Neural progenitor cell (in vitro differentiated cells): ENCODE results near the gene AMMECR1. TPM values are rescaled to one million over a fixed set of nuclear protein-coding genes. Genes with fewer than 3 reads are reported as not detected.

Experiments used
- DNase-seq: peaks from one replicate; pipeline ENCODE4 v3.0.0-alpha.2; 2016; ENCODE audit warnings: low spot score
- H2AFZ ChIP-seq: fragments of 200-600 bp; sonication (generic); replicated peaks from 2 replicates; pipeline ENCODE4 v1.6.1; 2016; ENCODE audit warnings: antibody characterized with exemption
- H3F3A ChIP-seq: fragments of 200-600 bp; sonication (generic); 2 replicates; pipeline ENCODE4 v1.6.1; 2016; ENCODE audit warnings: antibody characterized with exemption, low read depth
- H3K27ac ChIP-seq: fragments of 200-600 bp; sonication (generic); 2 replicates; pipeline ENCODE4 v1.5.1; 2016; ENCODE audit warnings: mild to moderate bottlenecking
- H3K27me3 ChIP-seq: fragments of 200-600 bp; sonication (generic); 2 replicates; pipeline ENCODE4 v1.6.1; 2016; ENCODE audit warnings: mild to moderate bottlenecking, moderate library complexity
- H3K36me3 ChIP-seq: fragments of 200-600 bp; sonication (generic); 2 replicates; pipeline ENCODE4 v1.5.1; 2016
- H3K4me1 ChIP-seq: fragments of 200-600 bp; sonication (generic); 2 replicates; pipeline ENCODE4 v1.6.1; 2016; ENCODE audit warnings: mixed run types
- H3K4me2 ChIP-seq: fragments of 200-600 bp; sonication (generic); 2 replicates; pipeline ENCODE4 v1.6.1; 2016
- H3K4me3 ChIP-seq: fragments of 200-600 bp; sonication (generic); 2 replicates; pipeline ENCODE4 v1.5.1; 2016
- H3K79me2 ChIP-seq: fragments of 200-600 bp; sonication (generic); 2 replicates; pipeline ENCODE4 v1.6.1; 2016; ENCODE audit warnings: low read depth
- H3K9ac ChIP-seq: fragments of 200-600 bp; sonication (generic); 2 replicates; pipeline ENCODE4 v1.6.1; 2016
- H3K9me3 ChIP-seq: fragments of 200-600 bp; sonication (generic); 2 replicates; pipeline ENCODE4 v1.5.1; 2016; ENCODE audit warnings: low read depth
- H4K20me1 ChIP-seq: fragments of 200-600 bp; sonication (generic); 2 replicates; pipeline ENCODE4 v1.6.1; 2016; ENCODE audit warnings: low read depth
- H3K27ac Mint-ChIP-seq: 3 replicates; pipeline ENCODE4 v1.8.0; 2021; ENCODE audit warnings: mixed read lengths
- H3K27me3 Mint-ChIP-seq: 2 replicates; pipeline ENCODE4 v1.8.0; 2022; ENCODE audit warnings: low read depth, mild to moderate bottlenecking, inconsistent platforms, moderate library complexity, mixed read lengths; ENCODE audit not compliant: insufficient read depth
- H3K36me3 Mint-ChIP-seq: 3 replicates; pipeline ENCODE4 v1.8.0; 2021; ENCODE audit warnings: mixed read lengths
- H3K4me1 Mint-ChIP-seq: 3 replicates; pipeline ENCODE4 v1.8.0; 2021; ENCODE audit warnings: mixed read lengths
- H3K4me3 Mint-ChIP-seq: 3 replicates; pipeline ENCODE4 v1.8.0; 2021; ENCODE audit warnings: mild to moderate bottlenecking, moderate library complexity, mixed read lengths
- H3K9me3 Mint-ChIP-seq: 3 replicates; pipeline ENCODE4 v1.8.0; 2020; ENCODE audit warnings: mixed read lengths
- CTCF ChIP-seq: fragments of 200-600 bp; sonication (generic); IDR thresholded peaks from 2 replicates; pipeline ENCODE4 v1.5.1; 2017; ENCODE audit warnings: antibody characterized with exemption, mild to moderate bottlenecking
- EZH2 ChIP-seq: fragments of 200-600 bp; sonication (generic); IDR thresholded peaks from 2 replicates; pipeline ENCODE4 v1.6.1; 2017; ENCODE audit warnings: antibody characterized with exemption, mild to moderate bottlenecking, moderate library complexity
- EZH2phosphoT487 ChIP-seq: fragments of 200-600 bp; sonication (generic); IDR thresholded peaks from 2 replicates; pipeline ENCODE4 v1.6.1; 2017; ENCODE audit warnings: antibody characterized with exemption
- total RNA-seq: library from RNA; depleted of rRNA; stranded (reverse); fragments of >200 nt; gene quantifications from 2 replicates; pipeline ENCODE4 v1.2.3, GENCODE V29; 2015; ENCODE audit warnings: low replicate concordance

AMMECR1 gene
- total RNA-seq, 1 donor from 2014 or later: 20.3 TPM

- no peak for TF ChIP-seq EZH2
- no peak for TF ChIP-seq EZH2phosphoT487
- no peak for TF ChIP-seq CTCF
- H3K27me3 ChIP-seq: no peaks in the 10 kb centered on the region
- no peaks in the 10 kb centered on the region for H3K36me3 Mint-ChIP-seq
- no peaks in the 10 kb centered on the region for H3K9me3 Mint-ChIP-seq
- no peak overlapping the region for H3K4me3 ChIP-seq
- no peak overlapping the region for H3K4me3 Mint-ChIP-seq
- no peak overlapping the region for H3K4me2 ChIP-seq
- no peak overlapping the region for H3K9ac ChIP-seq
- no peak overlapping the region for H3K27ac Mint-ChIP-seq
- no peaks in the 10 kb centered on the region for H3K27me3 Mint-ChIP-seq
- H3K36me3 ChIP-seq: no peaks in the 10 kb centered on the region
- H3K4me1 ChIP-seq: no peaks in the 10 kb centered on the region
- no peak for DNase-seq
- peaks cover 6% of the 10 kb centered on the region for H3K9me3 ChIP-seq
- no peaks in the 10 kb centered on the region for H3K4me1 Mint-ChIP-seq
- H4K20me1 ChIP-seq: no peaks in the 10 kb centered on the region
- no peaks in the 10 kb centered on the region for H3F3A ChIP-seq
- no peaks in the 10 kb centered on the region for H3K79me2 ChIP-seq
- no peak overlapping the region for H2AFZ ChIP-seq
- H3K27ac ChIP-seq: no peak overlapping the region
Measured at GRCh38 chrX:110219920-110220319, 98.0 kb downstream of the AMMECR1 start.

DNA sequence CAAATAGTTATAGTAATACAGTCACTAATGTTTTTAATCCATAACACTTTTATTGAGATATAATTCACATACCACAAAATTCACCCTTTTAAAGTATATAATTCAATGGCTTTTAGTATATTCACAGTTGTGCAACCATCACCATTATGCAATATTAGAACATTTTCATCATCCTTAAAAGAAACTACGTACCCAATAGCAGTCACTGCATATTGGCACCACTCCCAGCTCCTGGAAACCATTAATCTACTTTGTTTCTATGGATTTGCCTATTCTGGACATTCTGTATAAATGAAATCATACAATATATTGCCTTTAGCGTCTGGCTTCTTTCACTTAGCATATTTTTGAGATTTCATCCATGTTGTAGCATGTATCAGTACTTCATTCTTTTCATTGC lies 99.3 kb downstream of the AMMECR1 start:
- no peaks in the 10 kb centered on the region for H3K27me3 Mint-ChIP-seq
- H3K9me3 Mint-ChIP-seq: no peaks in the 10 kb centered on the region

GRCh38 chrX:110216027-110216426 lies 101.9 kb downstream of the AMMECR1 start:
- no peaks in the 10 kb centered on the region for H3K36me3 Mint-ChIP-seq

More for the DNA sequence above, 99.3 kb downstream of the AMMECR1 start:
- Histone ChIP-seq H3K4me2 (no peak overlapping the region), H3K27me3 (no peaks in the 10 kb centered on the region), H3K9me3 (peaks cover 6% of the 10 kb centered on the region), H3K4me3 (no peak overlapping the region), H3K4me1 (no peaks in the 10 kb centered on the region), H3F3A (no peaks in the 10 kb centered on the region), H2AFZ (no peak overlapping the region), H3K36me3 (no peaks in the 10 kb centered on the region), H3K27ac (no peak overlapping the region), H3K9ac (no peak overlapping the region), H4K20me1 (no peaks in the 10 kb centered on the region), H3K79me2 (no peaks in the 10 kb centered on the region)
- TF ChIP-seq EZH2 (no peak), CTCF (no peak), EZH2phosphoT487 (no peak)
- Mint-ChIP-seq H3K4me3 (no peak overlapping the region), H3K36me3 (no peaks in the 10 kb centered on the region), H3K4me1 (no peaks in the 10 kb centered on the region), H3K27ac (no peak overlapping the region)
- no peak for DNase-seq

More at GRCh38 chrX:110216027-110216426, 101.9 kb downstream of the AMMECR1 start:
- Mint-ChIP-seq H3K27ac (no peak overlapping the region), H3K9me3 (no peaks in the 10 kb centered on the region), H3K4me1 (no peaks in the 10 kb centered on the region), H3K27me3 (no peaks in the 10 kb centered on the region), H3K4me3 (no peak overlapping the region)
- no peaks in the 10 kb centered on the region for H3K36me3 ChIP-seq
- no peaks in the 10 kb centered on the region for H3K27me3 ChIP-seq
- H3F3A ChIP-seq: no peaks in the 10 kb centered on the region
- no peaks in the 10 kb centered on the region for H3K4me1 ChIP-seq
- no peak overlapping the region for H2AFZ ChIP-seq
- H3K4me2 ChIP-seq: no peak overlapping the region
- no peak overlapping the region for H3K27ac ChIP-seq
- H4K20me1 ChIP-seq: no peaks in the 10 kb centered on the region
- TF ChIP-seq CTCF (no peak), EZH2 (no peak), EZH2phosphoT487 (no peak)
- no peaks in the 10 kb centered on the region for H3K79me2 ChIP-seq
- H3K9me3 ChIP-seq: peaks cover 3% of the 10 kb centered on the region
- DNase-seq: no peak
- H3K4me3 ChIP-seq: no peak overlapping the region
- no peak overlapping the region for H3K9ac ChIP-seq
